Stimulated activated CD4-positive, alpha-beta T cell treated with anti-CD3 and anti-CD28 coated beads, Interleukin-4, amount 100 ng/mL, for 1 hour (primary cell): ENCODE results near the gene TRIM38.
"Not testable (repeated sequence)": the region's sequence is repeated elsewhere in the genome, so short reads cannot be mapped to it uniquely, and the experiment has no call there.

Experiments
- DNase-seq: peaks from one replicate; pipeline ENCODE4 v3.0.0-alpha.2; 2020

The TRIM38 gene

GRCh38 chr6:25972902-25973301, 10.3 kb downstream of the TRIM38 start:
- no peak for DNase-seq

DNA sequence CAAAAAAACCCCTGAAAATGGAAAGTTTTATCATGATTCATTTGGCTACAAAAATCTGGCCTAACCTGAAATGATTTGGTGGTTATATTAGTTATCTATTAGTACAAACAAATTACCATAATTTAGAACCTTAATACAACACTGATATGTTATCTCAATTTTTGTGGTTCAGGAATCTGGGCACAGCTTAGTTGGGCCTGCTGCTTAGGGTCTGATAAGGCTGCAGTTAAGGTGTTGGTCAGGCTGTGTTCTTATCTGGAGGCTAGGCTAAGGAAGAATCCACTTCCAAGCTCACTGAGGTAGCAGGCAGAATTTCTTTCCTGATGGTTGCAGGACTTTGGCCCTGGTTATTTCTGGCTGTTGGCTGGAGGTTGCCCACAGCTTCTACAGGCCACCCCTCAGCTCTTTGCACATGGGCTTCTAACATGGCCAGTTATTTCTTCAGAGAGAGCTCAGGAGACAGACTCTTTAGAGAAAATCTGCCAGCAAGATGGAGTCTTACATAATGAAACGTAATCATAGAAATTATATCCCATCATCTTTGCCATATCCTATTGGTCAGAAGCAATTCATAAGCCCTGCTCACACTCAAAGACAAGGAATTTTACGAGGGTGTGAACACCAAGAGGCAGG, 11.4 kb downstream of the TRIM38 start:
- DNase-seq: no peak

DNA sequence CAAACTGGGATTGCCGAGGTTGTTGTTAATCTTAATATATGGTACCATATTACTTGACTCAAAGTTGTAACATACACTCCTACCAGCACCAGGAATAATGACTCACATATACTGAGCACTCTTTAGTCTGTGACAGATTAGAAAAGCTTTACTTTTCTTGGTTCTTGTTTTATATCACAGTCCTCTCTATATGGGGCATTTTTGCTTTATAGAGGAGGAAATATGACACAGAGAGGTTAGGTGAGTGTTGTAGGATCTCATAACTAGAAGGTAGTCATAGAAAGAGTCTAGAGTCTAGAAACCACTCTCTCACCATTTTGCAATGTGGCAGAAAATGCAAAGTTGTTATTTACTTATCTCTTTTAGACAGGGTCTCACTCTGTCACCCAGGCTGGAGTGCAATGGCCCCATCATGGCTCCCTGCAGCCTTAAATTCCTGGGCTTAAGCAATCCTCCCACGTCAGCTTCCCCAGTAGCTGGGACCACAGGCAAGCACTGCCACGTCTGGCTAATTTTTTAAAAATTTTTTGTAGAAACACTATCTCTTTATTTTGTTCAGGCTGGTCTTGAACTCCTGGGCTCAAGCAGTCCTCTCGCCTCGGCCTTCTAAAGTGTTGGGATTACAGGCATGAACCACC, 13.4 kb downstream of the TRIM38 start:
- DNase-seq: no peak

DNA sequence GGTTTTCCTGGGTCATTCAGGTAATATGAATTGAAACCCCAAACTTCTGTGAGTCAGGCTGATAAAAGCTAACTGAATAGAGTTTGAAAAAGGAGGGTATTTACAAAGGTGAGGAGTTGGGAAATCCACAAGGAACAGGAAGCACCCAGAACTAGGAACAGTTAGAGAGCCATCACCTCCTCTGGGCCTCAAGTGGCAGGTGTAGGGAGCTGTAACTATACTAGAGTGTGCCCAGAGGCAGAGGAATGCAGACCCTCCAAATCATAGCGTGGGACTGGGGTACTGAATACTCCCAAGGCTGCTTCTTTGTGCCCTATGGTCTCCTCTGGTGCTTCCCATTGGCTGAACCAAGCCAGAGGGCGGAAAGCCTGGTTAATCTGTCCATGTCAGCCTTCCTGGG, 18.3 kb downstream of the TRIM38 start:
- DNase-seq: no peak

- DNase-seq: no peak
Observed at GRCh38 chr6:25981568-25982263, 19.1 kb downstream of the TRIM38 start.

DNA sequence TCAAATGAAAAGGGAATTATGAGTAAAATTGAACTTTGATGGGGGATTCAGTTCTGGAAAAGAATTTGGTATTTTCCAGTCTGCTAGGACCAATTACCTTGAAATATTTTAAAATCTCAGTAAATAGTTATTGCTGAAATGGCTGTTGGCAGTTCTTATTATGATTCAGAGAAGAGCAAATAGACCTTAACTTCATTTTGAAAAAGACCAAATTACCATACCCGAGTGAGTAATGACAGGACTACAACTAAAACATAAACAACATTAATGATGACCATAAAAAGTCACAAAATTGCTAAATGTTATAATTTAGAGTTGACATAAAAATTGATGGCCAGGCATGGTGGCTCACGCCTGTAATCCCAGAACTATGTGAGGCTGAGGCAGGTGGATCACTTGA, 21.7 kb downstream of the TRIM38 start:
- no peak for DNase-seq

DNA sequence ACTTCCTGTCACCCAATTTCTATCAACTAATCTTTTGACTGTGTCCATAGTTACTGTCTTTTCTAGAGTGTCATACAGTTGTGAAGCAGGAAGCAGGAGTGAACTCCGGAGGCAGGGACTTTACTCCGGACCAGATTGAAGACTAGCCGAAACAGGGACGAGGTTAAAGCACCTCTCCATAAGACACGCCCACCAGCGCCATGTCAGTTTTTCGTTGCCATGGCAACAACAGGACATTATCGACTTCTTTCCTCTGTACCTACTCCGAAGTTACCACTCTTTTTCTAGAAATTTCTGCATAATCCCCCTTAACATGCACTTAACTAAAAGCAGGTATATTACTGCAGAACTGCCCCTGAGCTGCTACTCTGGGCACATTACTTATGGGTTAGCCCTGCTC, 25.2 kb downstream of the TRIM38 start:
- DNase-seq: no peak

DNA sequence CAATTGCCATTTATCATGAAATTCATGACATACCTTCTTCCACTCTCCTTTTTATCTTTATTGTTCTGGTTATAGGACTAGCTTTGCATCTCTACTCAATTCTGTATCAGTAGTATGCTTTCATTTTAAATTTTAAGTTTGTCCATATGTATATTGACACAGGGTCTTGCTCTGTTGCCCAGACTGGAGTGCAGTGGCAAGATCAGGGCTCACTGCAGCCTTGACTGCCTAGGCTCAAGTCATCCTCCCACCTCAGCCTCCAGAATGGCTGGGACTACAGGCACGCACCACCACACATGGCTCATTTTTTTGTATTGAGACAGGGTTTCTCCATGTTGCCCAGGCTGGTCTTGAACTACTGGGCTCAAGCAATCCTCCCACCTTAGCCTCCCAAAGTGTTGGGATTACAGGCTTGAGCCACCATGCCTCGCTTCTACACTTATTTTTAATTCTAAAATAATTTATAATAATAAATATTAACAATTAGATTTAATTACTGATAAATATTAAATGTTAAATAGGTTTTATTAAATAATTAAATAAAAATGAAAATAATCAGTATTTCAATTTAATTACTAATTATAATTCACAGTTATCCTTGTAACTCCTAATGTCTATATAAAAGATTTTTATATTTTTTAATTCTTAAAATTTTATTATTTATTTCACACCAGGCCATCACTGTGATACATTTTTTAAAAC, 27.7 kb downstream of the TRIM38 start:
- DNase-seq: no peak

DNA sequence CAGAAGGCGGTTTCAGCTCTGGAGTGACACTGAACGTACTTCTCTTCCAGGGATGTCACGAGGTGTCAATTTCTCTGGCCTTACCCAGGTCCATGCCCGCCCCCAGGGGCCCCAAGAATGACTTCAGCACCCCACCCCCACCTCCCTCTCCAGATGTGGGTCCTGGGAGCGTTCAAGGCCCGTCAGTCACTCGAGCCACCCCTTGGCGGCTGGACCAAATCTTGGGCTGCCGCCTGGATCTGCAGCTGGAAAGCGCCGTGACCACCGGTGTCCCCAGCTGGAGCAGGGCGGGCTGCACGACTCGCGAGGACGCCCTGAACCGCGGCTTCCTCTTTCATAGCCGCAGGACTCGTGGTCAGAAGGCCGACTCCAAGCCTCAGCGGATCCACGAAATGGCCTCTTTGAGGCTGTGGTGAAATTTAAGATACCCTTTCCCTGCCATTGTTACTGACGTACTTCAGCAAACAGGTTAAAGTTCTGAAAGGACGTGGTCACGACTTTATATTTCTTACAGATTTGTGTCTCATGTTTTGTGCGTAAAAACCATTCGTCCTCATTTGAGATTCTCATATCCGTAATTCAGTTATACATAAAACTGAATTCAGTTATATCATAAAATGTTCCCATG, 29.3 kb downstream of the TRIM38 start:
- peak; percentile 37 for DNase-seq

GRCh38 chr6:25992413-25993340, 30.1 kb downstream of the TRIM38 start:
- peak; percentile 96 for DNase-seq

GRCh38 chr6:25993341-25993684, 30.7 kb downstream of the TRIM38 start:
- not testable (repeated sequence) for DNase-seq

GRCh38 chr6:25995507-25995906, 32.9 kb downstream of the TRIM38 start:
- DNase-seq: no peak

GRCh38 chr6:25997921-25998320, 35.3 kb downstream of the TRIM38 start:
- DNase-seq: no peak

- DNase-seq: no peak
Observed at GRCh38 chr6:25998379-25998778, 35.8 kb downstream of the TRIM38 start.

GRCh38 chr6:25999225-25999624, 36.6 kb downstream of the TRIM38 start:
- DNase-seq: not testable (repeated sequence)

DNA sequence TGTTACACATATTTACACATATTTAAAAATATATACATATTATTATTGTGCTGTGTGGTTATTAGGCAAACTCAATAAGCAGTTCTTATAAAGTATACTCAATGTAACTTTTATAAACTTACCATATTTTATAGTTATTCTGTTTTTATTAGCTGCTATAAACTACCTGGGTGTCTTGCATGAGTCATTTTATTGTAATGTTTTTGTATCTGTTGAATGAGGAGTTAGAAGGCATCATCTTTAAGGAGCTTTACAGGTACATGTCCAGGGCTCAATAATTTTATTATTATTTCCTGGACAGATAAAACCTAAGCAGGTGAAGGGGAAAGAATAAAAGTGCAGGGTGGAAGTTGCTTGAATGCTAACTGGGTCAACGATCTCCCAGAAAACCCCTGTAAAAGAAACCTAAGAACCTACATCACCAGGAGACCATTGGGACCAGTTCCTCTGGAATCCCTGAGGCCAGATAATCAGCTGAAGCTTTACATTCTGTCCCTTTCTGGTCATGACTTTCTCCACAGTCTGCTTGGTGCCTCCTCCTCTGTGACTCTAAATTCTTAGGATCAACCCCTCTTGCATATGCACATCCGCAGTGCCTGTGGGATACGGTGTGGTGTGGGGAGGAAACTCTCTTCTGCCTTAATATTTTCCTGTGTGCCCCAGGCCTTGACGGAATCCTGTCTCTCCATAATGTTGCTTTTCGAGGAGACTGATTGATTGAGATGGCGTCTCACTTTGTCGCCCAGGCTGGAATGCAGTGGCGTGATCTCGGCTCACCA, 38.0 kb downstream of the TRIM38 start:
- no peak for DNase-seq

DNA sequence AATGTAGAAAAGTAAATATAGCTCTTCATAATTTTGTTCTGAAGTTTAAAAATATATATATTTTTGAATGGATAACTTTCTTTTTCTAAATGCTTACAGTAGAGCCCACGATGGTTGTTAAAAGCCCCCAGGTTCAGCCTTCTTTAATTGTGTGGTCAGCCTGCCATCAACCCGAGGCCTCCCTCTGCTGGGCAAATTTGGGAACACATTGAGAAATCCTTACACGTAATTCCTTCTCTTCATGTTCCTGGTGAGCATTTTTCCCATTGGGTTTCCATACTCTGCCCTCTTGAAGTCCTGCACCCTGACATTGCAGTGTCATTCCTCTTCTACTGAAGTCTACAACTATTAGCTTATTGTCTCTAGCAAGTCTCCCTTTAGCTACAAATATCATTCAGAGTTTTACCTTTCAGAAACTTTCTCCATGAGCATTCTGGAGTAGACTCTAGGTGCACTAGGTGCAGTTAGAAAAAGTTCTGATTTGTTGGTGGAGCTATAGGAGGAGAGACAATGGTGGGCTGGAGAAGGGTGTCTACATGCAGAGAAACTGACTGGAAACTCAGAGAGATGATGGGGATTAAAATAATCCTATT, 40.6 kb downstream of the TRIM38 start:
- peak; percentile 36 for DNase-seq

DNA sequence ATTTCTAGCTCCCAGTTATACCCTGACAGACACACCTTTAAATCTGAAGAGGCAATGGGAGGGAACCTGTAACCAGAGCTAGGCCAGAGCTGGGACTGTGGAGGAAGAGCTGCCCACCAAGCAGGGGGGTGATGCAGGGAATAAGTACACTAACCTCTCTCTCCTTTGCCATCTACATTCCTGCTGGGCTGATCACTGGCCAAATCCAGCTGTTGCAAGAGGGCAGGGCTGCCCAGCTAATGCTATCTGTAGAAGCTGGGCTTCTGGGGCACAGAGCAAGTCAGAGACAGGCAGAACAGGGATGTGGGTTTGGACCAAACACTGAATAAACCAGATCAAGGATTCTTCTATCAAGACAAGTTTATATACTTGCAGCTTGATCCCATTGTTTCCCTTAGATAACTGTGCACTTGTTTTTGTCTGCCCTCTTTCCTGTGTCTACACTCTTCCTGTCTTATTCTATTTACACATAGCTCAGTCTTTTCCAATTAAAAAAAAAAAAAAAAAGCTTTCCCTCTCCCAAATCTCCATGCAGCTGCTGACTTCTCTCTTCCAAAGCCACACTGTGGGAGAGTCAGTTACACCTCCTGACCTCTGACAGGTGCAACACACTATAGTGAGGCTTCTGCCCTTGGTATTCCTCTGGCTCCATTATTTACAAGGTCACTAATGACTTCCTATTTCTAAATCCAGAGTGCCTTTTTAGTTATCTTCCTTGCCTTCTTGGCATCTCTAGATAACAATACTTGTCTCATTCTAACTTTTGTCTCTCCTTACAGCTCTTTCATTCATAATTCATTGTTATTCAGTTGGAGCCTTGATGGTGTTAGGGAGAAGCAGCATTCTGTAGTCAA, 43.7 kb downstream of the TRIM38 start:
- DNase-seq: no peak

DNA sequence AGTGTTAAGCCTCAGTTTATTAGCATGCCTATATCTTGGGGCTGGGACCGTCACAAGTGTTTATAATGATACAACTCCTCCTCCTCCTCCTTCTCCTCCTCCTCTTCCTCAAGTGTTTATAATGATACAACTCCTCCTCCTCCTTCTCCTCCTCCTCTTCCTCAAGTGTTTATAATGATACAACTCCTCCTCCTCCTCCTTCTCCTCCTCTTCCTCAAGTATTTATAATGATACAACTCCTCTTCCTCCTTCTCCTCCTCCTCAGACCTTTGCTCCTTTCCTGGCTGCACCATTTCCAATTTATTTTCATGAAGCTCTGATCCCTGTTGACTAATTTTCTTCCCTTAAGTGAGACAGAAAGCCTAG, 44.3 kb downstream of the TRIM38 start:
- DNase-seq: not testable (repeated sequence)

DNA sequence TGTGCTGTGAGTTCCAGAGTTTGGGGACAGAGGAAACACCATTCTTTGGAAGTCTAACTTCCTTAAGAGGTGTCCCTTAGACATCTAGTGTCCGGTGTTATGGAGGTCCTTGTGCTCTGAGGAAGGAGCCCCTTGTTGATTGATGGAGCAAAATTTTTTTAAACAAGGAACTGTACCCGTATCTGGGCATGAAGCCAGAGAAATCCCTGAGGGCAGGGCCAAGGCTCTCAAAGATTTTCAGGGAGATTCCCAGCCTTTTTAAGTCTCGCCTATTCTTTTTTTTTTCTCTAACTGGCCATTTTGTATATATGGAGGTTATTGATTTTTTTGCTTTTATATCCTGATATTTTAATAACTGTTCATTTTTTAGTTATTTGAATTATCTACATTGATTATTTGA, 45.9 kb downstream of the TRIM38 start:
- no peak for DNase-seq
